NB4 (cell line): ENCODE results near the gene GBX2.

ENCODE experiments used
- DNase-seq: peaks from one replicate; pipeline ENCODE4 v3.0.0; 2010; ENCODE audit warnings: low read depth
- H3K4me3 ChIP-seq: one replicate; pipeline ENCODE4 v1.5.1; 2011; ENCODE audit warnings: mild to moderate bottlenecking, low read depth, low read length, moderate library complexity
- MYC ChIP-seq: IDR thresholded peaks from 2 replicates; pipeline ENCODE4 v1.6.1; 2011; ENCODE audit warnings: low read depth, low read length
- POLR2A ChIP-seq: IDR thresholded peaks from 2 replicates; pipeline ENCODE4 v1.6.1; 2011; ENCODE audit warnings: mild to moderate bottlenecking; ENCODE audit not compliant: insufficient read length; ENCODE audit errors: extremely low read depth
- TF ChIP-seq, protein P1 (sequence below): IDR thresholded peaks from one replicate; pipeline ENCODE4 v1.5.1; 2012; ENCODE audit warnings: low read depth, low read length
- TF ChIP-seq, protein P2 (sequence below): IDR thresholded peaks from 2 replicates; pipeline ENCODE4 v1.6.1; 2011; ENCODE audit warnings: low read depth, low read length

GBX2 gene

DNA sequence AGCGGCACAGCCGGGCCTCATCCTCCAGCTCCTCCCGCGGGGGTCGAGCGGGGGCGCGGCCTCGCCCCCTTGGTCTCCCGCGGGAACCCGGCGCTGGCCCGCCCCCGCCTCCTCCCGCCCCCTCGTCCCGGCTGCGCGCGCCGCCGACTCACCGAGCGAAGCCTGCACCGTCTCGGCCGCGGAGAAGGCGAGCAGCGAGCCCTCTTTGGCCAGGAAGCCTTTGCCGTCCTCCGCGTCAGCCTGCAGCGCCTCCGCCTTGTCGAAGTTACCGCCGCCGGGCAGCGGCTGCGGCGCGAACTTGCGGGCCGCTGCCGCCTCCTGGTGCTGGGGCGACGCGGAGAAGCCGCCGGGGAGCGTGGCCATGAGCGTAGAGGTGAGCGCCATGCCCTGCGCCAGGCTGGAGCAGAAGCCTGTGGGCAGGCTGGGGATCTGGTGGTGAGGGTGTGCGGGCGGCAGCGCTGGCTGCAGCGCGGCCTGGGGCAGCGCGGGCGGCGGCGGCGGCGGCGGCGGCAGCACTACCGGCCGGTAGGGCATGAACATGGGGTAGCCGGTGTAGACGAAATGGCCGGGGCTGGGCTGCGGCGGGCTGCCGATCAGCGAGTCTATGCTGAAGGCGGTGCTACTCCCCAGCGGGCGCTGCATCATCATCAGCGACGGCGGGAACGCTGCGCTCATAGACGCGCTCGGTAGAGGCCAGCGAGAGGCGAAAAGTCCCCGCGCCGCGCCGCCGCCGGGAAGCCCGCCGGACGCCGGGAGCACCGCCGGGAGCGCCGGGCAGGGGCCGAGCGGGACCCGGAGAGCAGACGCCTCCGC, 683 bp downstream of the GBX2 start:
- TF ChIP-seq, protein P1, sequence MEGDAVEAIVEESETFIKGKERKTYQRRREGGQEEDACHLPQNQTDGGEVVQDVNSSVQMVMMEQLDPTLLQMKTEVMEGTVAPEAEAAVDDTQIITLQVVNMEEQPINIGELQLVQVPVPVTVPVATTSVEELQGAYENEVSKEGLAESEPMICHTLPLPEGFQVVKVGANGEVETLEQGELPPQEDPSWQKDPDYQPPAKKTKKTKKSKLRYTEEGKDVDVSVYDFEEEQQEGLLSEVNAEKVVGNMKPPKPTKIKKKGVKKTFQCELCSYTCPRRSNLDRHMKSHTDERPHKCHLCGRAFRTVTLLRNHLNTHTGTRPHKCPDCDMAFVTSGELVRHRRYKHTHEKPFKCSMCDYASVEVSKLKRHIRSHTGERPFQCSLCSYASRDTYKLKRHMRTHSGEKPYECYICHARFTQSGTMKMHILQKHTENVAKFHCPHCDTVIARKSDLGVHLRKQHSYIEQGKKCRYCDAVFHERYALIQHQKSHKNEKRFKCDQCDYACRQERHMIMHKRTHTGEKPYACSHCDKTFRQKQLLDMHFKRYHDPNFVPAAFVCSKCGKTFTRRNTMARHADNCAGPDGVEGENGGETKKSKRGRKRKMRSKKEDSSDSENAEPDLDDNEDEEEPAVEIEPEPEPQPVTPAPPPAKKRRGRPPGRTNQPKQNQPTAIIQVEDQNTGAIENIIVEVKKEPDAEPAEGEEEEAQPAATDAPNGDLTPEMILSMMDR, result no peak
- TF ChIP-seq, protein P2, sequence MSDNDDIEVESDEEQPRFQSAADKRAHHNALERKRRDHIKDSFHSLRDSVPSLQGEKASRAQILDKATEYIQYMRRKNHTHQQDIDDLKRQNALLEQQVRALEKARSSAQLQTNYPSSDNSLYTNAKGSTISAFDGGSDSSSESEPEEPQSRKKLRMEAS, result no peak
- TF ChIP-seq MYC (no peak), POLR2A (no peak)
- peak; percentile 64 for DNase-seq
- H3K4me3 ChIP-seq, result peak overlapping the region; percentile 16

DNA sequence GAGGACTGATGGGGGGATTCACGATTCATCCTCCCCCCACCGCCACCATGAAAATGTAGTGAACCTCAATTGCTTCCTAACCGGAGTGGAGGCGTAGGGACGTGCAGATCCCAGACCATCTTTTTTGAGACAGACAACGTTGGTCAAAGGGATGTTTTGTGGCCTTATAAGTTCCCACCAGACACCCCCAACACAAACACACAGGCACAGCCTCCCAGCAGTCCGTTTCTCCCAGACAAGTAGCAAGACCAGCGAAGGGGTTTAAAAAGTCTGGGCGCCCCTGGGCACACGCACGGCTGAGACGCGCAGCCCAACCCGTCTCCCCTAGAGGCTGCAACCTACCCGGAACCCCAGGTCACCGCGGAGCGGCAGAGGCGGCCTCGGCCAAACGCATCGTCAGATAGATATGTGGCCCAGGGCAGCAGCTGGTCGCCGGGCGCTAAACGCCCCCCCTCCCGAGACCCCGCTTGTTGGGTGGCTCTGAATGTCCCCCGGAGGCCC, 1.3 kb downstream of the GBX2 start:
- DNase-seq, result peak; percentile 12
- H3K4me3 ChIP-seq, result no peak overlapping the region
- TF ChIP-seq POLR2A, result no peak
- no peak for TF ChIP-seq MYC
- TF ChIP-seq, protein P1, result no peak
- TF ChIP-seq, protein P2, result no peak

DNA sequence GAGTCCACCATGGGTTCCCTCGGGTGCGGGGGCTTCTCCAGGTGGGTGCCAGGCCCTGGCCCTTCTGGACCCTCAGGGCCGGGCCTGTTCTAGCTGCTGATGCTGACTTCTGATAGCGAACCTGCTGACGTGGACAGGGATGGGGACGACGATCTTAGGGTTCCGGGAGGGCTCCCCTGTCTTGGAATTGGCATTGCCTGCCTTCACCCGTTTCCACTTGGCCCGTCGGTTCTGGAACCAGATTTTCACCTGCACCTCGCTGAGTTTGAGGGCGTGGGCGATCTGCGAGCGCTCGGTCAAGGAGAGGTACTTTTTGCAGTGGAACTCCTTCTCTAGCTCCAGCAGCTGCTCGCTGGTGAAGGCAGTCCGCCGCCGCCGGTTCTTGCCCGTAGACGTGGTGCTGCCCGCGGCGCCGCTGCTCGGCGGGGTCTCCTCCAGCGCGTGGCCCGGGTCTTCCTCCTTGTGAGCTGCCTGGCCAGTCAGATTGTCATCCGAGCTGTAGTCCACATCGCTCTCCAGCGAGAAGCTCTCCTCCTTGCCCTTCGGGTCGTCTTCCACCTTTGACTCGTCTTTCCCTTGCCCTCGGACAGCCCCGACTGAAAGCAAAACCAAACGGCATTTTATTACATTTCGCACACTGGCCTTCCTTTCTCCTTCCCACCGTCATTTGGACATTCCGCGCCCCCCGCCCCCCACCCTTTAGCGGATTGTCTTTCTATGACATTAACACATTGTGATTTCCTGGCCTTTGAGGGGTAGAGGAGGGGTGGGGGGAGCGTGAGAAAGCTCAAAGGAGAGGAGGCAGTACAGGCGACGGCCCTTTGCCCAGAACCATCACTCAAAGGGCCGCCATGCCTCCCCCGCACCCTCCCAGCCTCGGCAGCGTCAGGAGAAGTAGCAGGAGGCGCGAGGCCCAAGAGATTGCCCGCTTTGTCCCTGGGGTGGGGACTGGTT, 2.1 kb downstream of the GBX2 start:
- H3K4me3 ChIP-seq, result no peak overlapping the region
- peak; percentile 34 for DNase-seq
- TF ChIP-seq, protein P1, result no peak
- TF ChIP-seq, protein P2, result no peak
- TF ChIP-seq MYC (no peak), POLR2A (no peak)

DNA sequence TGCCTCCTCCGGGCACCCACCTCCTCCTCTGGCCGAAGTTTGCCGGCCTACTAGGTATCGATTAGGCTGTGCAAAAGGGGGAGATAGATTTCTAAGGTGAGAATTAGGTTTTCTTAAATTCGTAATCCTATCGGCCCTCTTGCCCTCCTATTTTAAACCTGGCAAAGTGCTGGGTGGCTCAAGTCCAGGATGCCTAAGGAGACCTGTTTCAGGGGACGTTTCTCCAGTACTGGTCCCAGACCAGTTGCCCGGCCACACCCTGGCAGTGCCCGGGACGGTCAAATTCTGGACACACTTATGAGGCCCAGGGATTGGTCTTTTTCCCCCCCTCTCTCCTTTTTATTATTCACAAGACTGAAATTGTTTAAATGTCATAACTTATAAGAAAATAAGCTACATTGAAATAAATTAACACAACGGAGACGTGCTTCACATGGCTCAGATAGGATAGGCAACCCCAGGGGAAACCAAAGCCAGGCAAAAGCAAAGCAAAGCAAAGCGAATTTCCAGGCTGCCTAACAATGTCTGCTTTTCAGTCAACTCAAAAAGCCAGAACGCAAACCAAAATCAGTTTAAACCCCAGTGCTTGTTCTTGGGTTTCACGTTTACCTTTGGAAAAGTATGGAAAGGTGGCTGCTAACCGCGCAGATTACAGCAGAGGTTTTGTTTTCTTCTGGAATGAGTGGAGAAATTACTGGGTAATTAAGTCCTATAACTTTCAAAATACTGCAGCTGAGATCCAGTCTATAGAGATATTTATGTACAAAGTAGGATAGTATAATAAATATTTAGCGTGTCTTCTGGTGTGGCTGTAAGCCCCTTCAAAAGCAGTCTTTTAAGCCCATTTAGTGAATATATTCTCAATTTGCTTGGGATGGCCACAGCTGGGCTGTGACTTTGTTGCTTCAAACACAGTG, 3.0 kb downstream of the GBX2 start:
- DNase-seq, result no peak
- TF ChIP-seq MYC (no peak), POLR2A (no peak)
- TF ChIP-seq, protein P2, result no peak
- TF ChIP-seq, protein P1, result no peak
- H3K4me3 ChIP-seq, result no peak overlapping the region

DNA sequence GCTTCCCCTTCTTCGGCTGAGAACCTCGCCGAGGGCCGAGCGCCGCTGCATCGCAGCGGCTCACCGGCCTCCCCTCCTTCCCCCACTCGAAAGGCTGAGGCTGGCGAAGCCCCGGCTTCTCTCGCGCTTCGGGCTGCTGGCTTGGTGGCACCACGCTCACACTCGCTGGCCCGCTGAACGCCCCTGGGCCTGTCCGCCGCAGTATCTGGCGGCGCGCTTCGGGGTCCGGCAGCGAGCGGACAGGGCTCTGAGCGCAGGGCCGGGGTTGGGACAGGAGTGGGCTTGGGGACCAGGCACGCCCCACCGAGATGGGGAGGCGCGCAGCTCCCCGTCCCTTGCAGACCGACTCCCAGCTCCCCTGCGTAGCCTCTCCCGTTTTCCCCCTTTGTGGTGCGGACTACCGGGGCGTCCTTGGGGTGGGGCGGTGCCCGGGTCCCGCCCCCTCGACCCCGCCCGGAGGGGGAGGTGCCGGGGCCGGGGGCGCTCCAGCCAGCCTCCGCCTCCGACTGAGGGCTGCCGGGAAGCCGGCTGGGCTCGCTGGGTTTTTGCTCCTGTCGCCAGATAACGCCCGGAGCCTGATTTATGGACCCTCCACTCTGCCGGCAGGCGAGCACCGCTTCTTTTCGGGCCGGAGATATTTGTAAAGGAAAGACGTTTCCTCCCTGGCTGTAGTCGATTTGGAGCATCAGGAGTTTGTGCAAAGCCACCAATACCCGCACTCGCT, 3.8 kb downstream of the GBX2 start:
- TF ChIP-seq, protein P2, result no peak
- no peak for TF ChIP-seq POLR2A
- TF ChIP-seq, protein P1, result no peak
- TF ChIP-seq MYC, result no peak
- DNase-seq, result no peak
- H3K4me3 ChIP-seq, result no peak overlapping the region
